Uterus (tissue), 2 donors: ENCODE results near the gene CIB2.

ENCODE experiments used
- CTCF ChIP-seq, 4 experiments: fragments of 200-600 bp in 2 of 4; fragments of 450-650 bp in 2 of 4; sonication (generic) in 2 of 4; IDR thresholded peaks; one replicate each; pipeline ENCODE4 v1.5.1; 2016 to 2019; ENCODE audit warnings: antibody characterized with exemption in 4 of 4, mild to moderate bottlenecking in 2 of 4, moderate library complexity in 1 of 4
- POLR2A ChIP-seq, 2 donors: fragments of 450-650 bp; IDR thresholded peaks; one replicate each; pipeline ENCODE4 v1.6.1; 2016; ENCODE audit warnings: antibody characterized with exemption in 2 of 2, mild to moderate bottlenecking in 1 of 2, moderate library complexity in 1 of 2

GRCh38 chr15:78085928-78086327 lies 45.3 kb downstream of the CIB2 start:
- TF ChIP-seq POLR2A (IDR thresholded peaks at IDR 0.05) (no peak), CTCF (IDR thresholded peaks at IDR 0.05) (no peak)
